UCSD-AML1 (cell line): ENCODE data around the gene SYTL1.

Experiments
- DNase-seq: peaks from one replicate; lab custom pipeline; 2025; ENCODE audit not compliant: unreplicated experiment; lab: John Stamatoyannopoulos, UW

Gene SYTL1

DNA sequence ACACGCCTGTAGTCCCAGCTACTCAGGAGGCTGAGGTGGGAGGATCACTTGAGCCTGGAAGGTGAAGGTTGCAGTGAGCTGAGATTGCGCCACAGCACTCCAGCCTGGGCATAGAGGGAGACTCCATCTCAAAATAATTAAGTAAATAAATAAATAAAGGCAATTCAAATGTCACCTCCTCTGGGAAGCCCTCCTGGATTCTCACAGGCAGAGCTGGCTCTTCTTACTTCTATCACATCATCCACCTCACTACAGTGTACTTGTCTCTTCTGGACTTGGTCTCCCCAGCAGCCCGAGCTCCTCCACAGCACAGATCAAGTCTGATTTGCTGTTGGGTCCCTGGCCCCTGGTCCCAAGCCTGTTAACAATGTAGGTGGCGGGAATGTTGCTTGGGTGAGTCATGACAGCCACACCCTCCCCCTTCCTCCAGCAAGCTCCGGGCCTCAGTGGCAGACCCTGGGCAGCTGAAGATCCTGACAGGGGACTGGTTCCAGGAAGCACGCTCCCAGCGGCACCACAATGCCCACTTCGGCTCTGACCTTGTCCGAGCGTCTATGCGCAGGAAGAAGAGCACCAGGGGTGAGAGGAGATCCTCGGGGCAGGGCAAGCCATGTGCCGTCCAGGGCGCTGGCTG lies 5.3 kb downstream of the SYTL1 start:
- no peak for DNase-seq

DNA sequence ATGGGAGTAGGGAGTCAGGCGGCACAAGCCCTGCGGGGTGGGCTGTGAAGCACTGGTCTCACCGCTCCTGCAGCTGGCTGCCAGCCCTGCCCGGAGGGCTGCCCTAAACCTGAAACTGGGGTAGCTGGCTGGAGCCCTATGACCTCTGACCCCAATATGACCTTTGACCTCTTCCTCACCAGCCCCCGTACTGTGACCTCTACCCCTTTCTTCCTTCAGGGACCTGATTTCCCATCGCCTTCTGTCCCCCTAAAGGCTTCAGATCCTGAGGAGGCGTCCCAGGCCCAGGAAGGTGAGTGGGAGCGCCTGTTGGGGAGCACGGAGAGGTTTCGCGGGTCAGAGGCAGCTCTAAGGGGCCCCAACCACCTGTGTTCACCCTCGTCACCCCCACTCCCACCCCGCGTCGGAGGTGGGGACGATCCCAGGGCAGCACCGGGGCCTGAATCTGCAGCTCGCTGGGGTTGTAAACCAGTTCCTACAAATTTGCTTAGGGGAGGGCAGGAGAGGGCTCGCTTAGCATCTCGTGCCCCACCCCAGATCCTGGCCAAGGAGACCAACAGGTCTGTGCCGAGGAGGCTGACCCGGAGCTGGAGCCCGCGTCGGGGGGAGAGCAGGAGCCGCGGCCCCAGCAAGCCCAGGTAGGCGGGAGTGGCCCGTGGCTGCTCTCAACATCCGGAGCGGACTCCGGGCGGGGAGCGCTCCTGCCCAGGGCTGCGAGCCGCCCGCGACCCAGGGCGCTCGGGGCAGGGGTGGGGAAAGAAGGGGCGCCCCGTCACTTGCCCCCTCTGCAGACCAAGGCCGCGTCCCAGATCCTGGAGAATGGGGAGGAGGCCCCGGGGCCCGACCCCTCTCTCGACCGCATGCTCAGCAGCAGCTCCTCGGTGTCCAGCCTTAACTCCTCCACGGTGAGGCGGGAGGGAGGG lies 7.3 kb downstream of the SYTL1 start:
- DNase-seq, result no peak

DNA sequence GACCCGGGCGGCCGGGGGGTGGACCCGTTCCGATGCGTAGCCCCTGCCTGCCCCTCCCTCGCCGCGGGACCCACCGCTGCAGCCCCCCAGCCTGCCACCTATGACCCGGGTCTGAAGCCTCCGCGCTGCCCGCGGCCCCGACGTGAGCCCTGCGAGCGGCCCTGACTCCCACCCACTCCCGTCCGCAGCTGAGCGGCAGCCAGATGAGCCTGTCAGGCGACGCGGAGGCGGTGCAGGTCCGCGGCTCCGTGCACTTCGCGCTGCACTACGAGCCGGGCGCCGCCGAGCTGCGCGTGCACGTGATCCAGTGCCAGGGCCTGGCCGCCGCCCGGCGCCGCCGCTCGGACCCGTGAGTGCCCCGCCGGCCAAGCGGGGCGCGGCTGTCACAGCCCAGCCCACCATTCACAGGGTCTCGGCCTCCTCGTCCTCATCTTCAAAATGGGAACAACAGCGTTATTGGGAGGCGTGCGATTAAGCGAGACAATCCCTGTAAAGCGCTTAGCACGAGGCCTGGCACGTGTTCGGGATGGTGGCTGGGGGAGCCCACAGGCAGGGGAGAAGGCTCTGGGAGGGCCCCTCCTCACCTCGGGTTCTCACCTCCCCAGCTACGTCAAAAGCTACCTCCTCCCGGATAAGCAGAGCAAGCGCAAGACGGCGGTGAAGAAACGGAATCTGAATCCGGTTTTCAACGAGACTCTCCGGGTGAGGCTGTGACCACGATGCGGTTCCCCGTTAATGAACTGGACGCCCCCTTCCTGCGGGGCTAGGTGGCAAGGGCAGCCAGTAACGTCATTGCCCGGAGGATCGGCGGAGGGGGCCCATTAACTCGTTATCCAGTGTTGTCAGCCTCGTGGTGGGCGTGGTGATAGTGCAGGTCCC lies 8.2 kb downstream of the SYTL1 start:
- no peak for DNase-seq

DNA sequence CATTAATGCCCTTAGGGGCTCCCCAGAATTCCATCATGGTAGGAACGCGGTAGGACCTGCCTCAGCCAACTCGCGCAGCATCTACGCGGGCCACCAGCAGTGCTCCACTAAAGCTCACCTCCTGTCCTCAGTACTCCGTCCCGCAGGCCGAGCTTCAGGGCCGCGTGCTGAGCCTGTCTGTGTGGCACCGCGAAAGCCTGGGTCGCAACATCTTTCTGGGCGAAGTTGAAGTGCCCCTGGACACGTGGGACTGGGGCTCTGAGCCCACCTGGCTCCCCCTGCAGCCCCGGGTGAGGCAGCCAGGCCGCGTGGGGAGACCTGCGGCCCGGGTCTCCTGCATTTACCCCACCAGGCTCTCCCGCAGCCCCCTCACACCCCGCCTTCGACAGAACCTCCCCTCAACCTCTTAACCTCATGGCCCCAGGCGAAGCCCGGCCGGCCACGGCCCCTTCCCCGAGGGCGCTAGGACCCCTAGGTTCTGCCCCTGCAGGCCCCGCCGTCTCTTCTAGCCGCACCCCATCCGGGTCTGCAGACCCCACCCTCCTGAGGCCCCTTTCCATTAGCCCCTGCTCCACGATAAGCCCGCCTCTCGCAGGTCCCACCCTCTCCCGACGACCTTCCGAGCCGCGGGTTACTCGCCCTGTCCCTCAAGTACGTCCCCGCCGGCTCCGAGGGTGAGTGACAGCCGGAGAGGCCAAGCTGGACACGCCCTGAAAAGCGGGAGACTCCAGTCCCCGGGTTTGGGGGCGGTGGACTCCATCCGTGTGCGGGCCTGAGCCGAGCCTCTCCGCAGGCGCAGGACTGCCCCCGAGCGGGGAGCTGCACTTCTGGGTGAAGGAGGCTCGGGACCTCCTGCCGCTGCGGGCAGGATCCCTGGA lies 9.1 kb downstream of the SYTL1 start:
- no peak for DNase-seq

DNA sequence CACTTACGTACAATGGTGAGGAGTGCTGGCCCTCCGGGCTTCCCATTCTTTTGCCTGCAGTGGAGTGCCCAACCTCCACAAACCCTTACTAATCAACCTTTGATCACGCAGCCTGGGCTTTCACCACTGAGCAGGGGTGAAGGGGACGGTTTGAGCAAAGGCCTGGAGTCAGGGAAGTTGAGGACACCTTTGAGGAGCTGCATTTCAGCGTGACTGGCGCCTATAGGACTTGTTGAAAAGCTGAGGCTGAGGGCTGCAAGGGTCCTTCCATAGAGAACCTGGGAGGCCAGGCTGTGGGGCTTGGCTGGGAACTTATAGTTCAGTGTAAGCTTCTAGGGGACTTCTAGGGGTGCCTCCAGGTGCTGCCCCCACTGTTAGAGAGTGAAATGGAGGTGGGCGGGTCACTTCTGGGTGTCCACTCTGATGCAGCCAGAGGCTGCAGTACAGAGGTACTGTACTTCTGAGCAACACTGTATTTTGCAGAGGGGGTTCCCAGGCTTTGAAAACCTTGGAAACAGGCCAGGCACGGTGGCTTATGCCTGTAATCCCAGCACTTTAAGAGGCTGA lies 9.8 kb downstream of the SYTL1 start:
- no peak for DNase-seq

DNA sequence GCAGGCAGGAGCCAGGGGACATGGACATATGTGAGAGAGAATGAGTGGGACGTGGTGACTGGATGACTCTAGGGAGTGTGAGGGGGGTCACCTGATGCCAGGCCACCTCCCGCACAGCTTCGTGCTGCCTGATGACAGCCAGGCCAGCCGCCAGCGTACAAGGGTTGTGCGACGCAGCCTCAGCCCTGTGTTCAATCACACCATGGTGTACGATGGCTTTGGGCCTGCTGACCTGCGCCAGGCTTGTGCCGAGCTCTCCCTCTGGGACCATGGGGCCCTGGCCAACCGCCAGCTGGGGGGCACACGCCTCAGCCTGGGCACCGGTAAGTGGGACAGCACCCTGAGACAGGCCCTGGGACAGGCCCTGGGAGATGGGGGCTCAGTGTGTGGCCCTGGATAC lies 11.3 kb downstream of the SYTL1 start:
- DNase-seq, result no peak

DNA sequence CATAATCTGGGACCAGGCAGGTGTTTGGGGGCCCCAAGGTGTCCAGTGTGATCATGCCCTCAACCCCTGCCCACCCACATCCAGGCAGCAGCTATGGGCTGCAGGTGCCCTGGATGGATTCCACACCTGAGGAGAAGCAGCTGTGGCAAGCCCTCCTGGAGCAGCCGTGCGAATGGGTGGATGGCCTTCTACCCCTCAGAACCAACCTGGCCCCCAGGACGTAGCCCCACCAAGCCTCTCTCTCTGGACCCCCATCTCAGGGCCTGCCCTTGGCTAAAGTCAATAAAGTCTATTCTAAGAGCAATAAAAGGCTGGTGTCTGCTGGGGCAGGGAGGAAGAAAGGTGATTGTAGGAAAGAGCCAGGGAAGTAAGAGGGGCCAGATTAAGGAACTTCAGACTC lies 11.8 kb downstream of the SYTL1 start:
- no peak for DNase-seq

DNA sequence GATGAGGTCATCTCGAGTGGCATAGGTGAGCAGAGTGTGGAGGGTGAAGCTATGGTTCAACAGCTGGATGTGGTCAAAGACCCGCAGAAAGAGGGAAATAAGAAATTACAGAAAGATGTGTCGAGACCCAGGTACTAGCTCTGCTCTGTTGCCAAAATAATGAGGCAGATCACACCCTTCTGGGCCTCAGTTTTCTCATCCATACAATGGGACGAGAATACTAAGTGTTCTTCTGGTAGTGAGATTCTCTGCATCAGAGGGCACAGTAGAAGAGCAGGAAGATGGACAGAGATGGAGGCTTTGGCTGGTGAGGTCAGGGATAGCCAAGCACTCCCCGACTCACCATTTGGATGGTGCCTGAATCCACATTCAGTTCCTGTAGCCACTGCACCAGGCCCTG lies 13.9 kb downstream of the SYTL1 start:
- DNase-seq, result no peak

DNA sequence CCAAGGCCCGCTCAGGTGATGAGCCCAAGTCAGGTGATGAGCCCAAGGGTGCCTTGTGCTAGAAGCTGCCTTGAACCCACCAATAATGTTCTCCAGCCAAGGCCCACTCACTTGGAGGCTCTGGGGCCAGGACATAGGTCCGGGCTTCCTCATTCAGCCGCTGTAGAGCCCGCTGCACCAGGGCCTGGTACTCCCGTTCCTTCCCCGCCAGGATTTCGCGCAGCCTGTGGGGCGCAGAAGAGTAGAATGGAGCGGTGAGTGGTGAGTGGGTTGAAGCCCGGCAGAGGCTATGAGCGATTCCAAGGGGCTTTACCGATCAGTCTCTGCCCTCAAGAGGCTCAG lies 14.4 kb downstream of the SYTL1 start:
- no peak for DNase-seq

DNA sequence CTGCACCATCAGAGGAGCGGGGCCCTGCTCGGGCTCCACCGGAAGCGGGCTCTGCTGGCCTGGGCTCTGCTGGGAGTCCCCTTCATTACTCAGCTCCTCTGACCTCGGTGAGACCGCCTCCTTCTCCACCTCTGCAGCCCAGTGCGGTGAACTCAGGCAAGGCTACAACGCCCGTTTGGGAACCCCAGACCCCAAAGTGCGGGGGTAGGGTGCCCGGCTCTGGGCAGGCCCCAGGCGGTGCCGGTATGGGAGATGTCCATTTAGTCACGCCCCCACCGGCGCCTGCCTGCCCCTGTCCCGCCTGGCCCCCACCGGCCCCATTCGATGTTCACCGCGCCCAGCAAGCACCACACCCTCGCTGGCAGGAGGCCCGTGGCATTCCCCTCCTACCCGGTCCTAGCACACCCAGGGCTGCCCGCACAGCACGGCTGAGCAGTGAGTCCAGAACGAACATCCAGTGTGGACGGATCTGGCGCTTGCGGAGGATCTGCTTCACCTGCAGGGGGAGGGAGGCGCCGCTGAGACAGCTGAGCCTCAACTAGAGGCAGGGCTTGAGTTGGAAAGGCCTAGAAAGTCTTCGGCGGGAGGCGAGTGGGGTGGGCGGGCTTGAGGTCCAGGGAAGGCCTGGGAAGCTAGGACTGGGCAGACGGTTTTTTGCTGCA lies 14.9 kb downstream of the SYTL1 start:
- DNase-seq, result no peak

DNA sequence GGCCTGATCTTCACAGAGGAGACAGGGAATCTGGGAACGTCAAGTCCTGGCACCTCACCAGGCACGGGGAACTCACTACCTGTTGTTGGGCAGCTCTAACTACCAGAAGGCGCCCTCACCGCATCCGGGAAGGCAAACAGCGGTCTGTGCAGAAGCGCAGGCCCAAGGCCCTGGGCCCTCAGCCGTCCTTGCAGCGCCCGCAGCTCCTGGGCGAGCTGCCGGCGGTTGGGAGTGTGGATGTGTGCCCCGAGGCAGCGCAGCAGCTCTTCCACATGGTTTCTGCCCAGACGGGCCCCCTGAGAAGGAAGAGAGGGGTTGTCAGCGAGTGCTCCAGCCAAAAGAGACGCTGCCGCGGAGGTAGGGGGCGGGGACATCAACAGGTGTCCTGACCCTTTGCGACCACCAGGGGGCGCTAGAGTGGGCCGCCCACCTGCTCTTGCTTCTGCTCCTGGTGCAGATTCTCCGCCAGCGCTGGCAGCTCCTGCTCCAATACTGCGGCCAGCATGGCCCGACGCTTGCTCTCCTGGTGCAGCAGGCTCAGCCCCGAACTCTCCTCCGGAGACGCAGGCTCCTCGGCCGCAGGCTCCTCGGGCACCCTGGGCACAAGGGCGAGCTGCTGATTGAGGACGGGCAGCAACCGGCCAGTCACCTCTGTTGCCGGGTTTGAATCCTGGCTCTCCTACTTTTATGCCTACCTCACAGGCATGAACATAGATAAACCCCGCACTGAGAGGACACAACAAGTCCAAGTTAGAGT lies 15.6 kb downstream of the SYTL1 start:
- peak; percentile 54 for DNase-seq

DNA sequence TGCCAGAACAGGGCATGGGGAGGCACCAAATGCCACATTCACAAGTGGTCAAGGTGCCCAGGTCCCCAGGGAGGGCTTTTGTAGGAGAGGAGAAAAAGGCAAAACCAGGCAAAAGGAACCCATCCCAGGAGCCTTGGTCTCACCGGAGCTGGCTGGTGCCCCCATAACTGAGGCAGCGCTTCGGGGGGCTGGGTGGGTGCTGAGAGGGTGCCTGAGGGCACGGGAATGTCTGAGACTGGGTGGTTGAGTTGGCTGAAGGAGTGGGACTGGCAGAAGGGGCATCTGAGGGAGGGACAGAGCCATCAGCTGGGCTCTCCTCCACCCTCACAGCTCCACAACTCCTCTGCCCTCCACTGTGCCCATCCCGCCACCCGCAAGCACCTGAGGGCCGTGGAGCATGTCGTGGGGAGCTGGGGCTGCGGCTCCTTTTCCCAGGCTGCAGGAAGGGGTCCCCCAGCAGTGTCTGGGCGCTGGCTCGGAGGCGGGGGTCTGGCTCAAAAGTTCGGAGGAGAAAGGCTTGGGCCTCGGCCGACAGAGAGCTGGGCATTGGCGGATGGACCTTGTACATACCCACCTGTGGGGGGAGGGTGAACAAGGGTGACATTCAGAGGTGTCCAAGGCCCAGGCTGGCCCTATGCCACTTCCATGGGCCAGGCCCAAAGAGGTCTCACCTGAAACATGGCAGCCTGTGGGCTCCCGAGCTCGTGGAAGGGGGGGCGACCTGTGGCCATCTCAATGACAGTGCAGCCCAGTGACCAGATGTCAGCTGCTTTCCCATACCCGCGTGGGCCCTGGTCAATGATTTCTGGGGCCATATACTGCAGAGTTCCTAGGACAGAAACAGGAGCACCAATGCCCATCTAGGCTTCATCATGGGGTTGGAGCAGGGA lies 16.5 kb downstream of the SYTL1 start:
- no peak for DNase-seq

DNA sequence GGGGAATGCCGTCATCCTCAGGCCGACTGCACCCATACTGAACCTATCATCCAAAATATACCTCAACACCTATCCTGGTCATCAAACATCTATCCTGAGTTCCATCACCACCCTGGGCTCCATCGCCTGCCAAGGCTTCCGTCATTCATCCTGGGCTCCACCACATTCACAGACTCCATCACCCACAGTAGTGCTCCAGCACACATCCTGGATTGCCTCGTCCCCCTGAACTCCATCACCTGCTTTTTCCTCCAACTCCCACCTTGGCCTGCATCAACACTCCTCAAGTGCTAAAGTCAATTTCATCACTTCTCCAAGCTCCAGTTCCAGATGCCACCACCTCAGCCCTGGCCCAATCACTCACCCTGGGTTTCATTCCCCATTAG lies 17.1 kb downstream of the SYTL1 start:
- DNase-seq, result no peak

DNA sequence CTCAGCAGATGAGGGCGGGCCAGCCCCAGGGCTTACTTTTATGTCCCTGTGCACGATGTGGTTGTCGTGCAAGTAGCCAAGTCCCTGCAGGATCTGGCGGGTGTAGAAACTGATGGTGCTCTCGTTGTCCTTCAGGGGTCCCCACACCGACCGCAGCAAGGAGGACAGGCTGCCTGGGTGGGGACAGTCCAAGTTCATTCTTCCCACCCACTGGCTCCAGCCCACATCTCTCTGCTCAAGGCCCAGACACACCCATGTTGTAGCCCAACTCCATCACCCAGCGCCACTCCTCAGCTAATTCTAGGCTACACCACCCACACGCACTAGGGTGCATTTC lies 18.0 kb downstream of the SYTL1 start:
- no peak for DNase-seq

DNA sequence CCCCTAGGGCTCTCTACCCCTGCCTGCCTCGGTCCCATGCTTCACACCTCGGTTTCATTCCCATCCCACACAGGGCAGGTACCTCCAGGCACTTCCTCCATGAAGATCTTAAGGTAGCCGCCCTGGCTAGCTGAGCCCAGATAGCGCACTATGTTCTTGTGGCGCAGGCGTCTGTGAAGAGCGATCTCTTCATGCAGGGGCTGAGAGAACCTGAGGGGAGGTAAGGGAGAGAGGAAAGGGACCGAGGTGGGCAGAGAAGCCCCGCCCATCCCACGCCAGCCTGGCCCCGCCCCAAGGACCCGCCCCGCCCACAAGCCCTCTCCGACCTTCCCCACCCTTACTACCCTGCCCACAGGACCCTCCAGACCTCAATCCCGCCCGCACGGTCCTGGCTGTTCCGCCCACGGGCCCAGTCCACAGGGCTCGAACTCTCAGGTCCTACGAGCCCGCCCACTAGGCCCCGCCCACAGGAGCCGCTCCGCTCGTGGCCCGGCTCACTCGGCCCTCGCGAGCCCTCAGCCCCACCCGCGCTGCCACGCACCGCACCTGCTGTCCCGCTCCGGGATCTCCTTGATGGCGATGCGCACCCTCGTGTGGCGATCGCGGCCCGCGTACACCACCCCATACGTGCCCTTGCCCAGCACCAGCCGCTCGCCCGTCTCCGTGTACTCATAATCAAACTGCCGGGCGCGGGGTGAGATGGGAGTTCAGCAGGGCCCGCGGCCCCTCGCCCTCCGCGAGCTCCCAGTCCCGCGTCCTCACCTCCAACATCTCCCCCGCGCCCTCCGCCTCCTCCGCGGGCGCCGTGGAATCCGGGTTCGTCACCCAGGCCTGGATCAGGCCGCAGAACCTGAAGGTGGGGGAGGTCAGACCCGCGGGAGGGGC lies 18.6 kb downstream of the SYTL1 start:
- no peak for DNase-seq

DNA sequence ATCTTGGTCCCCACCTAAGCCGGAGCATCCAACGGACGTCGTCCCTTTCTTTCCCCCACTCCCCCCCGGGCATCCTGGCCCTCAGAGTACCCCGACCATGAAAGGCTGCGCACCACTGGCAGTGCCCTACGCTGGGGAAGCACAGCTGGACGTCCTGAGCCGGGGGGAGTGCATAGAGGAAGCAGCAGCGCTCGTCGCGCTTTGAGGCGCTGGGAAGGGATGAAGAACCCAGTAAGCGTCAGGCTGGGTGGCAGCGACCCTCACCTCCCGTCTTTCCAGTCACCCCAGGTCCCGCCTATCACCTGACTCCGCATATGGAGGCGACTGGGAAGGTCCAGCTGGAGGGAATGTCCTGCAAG lies 19.2 kb downstream of the SYTL1 start:
- no peak for DNase-seq

DNA sequence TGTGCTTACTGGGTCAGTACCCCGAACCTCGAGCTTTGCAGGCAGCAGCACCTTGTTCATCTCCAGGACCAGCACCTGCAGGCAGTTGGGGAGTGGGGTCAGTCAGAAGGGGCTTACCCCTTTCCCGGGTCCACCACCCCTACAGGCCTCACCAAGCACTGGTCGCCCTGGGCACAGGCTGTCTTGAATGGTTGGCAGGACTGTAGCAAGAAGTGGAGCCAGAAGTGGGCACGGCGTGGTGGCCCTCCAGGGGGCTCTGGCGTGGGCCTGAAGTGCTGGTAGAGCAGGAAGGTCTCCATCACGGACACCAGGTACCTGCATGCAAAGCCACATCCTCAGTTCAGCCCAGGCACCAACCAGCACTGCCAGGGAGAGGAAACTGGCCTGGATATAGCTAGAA lies 19.7 kb downstream of the SYTL1 start:
- no peak for DNase-seq
